Activated T-cell treated with anti-CD3 and anti-CD28 coated beads for 4 hours (primary cell): ENCODE results near the gene PPP1R3G.

Source experiments
- DNase-seq: peaks from one replicate; pipeline ENCODE4 v3.0.0-alpha.2; 2020

PPP1R3G gene

GRCh38 chr6:5073992-5074391, 11.1 kb upstream of the PPP1R3G start:
- no peak for DNase-seq

GRCh38 chr6:5076931-5077330, 8.2 kb upstream of the PPP1R3G start:
- no peak for DNase-seq

GRCh38 chr6:5078121-5078669, 6.9 kb upstream of the PPP1R3G start:
- DNase-seq: no peak

DNA sequence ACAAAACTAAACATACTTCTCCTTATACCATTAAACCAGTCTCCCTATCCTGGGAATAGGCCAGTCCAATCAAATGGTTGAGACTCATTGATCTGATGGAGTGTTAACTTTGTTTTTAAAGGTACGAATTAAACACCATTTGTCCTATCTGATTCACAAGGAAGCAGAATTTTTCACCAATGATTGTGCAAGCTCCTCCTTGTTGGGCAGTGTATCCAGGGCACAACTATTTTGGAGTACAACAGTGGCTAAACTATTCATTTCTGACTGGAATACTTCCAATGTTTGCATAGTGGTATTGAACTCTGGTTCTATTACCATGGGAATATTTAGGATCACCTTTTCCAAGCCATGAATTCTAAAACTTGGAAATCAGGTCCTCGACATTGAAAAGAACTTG, 5.4 kb upstream of the PPP1R3G start:
- no peak for DNase-seq

DNA sequence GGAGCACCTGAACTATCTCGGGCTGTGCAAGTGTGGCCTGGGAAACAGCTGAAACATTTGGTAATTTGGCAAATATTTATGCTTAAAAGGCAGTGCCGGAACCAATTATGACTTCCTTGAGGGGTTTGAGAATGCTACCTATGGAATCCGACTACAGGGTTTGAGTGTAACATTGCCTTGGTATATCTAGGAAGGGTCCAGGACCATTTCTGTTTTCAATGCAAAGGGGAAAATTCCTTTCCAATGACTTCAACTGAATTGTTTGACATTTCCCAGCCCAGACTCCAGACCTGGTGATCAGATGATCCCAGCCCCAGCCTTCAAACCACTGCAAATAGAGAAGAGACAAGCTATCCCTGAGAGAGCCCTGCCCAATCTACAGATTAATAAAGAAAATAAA, 4.6 kb upstream of the PPP1R3G start:
- no peak for DNase-seq

DNA sequence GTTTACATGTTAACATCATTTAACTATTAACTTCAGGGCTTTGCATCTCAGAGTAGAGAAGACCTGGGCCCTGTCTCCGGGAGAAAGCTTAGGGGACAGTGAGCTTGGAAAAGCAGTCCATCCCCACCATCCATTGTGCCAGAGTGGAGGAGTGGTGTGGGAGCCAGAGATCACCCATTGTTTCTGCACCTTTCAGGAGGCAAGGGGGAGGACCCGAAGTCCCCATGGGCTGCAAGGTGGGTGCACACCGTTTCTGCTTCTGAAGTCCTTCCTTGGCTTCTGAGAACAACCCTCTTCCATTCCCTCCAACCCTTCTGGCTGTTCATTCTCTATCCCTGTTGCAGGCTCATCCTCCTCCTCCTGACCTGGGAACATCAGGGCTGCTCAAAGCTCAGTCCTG, 4.0 kb upstream of the PPP1R3G start:
- no peak for DNase-seq

GRCh38 chr6:5081955-5082354, 3.2 kb upstream of the PPP1R3G start:
- DNase-seq: no peak

DNA sequence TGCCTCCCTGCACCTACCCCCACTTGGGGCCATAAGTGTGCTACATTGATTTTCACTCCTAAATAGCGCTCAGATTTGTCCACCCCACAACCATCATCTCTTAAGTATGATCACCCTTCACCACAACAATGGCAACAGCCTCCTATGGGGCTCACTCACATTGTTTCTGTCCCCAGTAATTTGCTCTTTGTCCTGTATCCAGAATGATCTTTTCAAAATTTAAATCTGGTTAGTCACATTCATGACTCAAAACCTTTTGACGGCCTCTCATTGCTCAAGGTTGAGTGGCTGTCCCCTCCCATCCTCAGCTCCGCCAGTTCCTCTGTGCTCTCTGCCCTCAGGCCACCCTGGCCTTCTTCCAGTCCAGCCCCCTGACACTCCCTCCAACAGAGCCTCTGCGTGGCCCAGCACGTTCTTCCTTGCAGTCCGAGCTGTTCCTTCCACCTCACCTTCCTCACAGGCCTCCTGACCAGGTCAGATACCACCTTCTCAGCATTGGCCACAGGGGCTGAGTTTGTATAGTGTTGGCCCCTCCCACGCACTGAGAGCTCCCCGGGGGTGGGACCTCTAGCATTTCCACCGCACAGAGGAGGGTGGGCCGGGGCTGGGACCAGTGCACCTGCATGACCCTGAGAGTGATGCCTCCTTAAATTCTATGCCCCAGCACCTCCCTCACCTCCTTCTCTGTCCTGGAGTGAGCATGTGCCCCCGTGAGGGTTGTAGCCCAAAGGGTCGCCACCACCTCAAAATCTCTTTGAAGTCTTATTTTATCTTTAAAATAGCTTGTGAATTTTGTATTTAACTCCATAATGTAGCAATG, 2.4 kb upstream of the PPP1R3G start:
- DNase-seq: no peak

- DNase-seq: no peak
Measured at GRCh38 chr6:5083307-5083583, 1.9 kb upstream of the PPP1R3G start.

- no peak for DNase-seq
Measured at GRCh38 chr6:5083813-5084359, 1.3 kb upstream of the PPP1R3G start.

DNA sequence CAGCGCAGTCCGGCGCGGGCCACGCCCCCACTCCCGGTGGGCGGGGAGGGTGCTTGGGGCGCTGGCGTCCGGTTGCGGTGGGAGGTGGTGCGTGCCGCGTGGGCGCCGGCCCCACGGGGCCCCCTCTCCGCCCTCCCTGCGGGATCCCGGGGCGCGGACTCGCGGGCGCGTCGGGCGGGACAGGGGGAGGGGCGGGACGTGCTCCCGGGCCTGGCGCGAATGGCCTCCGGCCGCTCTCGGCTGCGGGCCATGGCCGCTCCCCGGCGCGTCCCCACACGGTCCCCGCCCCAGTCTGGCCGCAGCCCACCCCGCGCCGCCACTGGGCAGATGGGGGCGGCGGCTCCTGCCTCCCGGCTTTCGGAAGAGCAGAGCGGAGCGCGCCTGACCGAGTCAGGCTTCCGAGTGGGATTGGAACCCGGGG, 771 bp upstream of the PPP1R3G start:
- no peak for DNase-seq

GRCh38 chr6:5085648-5086293, 630 bp downstream of the PPP1R3G start:
- DNase-seq: no peak

- no peak for DNase-seq
Measured at GRCh38 chr6:5086294-5086890, 1.3 kb downstream of the PPP1R3G start.

DNA sequence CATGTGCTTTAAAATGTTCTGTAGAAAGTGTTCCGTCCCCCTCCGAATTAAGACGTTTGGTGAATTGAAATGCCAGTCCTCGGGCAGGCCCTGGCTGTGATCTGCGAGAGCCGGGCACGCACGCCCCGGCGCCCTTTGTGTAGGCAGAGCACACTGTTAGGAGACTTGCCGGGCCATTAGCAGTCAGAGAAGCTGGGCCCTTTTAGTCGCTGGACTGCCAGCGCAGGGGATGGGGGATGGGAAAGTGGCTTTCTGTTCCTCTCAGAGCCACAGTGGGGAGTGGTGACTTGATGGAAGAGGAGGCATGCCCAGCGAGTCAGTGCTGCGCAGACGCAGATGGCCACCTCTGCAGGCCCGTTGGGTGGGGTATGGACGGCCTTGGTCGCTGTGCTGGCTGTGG, 2.2 kb downstream of the PPP1R3G start:
- no peak for DNase-seq

GRCh38 chr6:5088780-5089179, 3.6 kb downstream of the PPP1R3G start:
- no peak for DNase-seq

DNA sequence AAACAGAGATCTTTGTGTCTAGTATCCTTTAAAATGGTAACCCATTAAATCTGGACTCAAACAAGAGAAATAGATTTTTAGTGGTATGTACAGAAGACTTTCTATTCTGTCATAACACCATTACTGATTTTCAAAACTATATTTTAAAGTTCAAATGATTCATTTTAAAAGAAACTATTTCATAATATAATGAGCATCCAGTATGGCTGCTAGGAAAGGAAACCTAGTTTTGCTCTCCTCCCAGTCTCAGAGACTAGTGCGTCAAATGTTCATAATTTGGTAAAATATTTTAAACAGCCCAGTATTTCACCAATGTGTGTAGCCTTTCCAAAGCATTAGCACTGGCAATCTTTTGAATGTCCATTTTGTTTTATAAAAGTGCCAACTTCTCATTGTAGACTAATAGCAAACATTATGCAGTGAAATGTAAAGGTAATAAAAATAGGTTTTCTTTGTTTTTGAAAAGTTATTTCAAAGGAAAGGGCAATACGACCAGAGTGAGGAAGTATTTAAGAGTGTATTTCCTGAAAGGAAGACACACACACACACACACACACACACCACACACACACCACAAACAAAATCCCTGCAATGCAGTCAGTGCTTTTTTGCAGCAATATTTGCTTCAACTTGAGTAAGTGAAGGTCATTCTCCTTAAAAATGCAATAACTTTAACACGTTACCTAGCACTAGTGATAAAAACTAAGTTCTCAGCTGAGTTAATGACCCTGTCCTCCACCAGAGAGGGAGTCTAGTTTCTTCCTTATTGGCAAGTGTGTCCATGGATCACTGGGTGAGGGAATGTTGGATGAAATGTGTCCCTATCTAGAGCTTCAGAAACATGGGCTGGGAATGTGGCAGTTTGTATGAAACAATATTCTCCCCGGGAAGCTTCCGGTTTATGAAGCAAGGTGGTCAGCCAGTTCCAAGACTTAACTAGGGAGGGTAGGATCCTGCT, 4.6 kb downstream of the PPP1R3G start:
- no peak for DNase-seq

DNA sequence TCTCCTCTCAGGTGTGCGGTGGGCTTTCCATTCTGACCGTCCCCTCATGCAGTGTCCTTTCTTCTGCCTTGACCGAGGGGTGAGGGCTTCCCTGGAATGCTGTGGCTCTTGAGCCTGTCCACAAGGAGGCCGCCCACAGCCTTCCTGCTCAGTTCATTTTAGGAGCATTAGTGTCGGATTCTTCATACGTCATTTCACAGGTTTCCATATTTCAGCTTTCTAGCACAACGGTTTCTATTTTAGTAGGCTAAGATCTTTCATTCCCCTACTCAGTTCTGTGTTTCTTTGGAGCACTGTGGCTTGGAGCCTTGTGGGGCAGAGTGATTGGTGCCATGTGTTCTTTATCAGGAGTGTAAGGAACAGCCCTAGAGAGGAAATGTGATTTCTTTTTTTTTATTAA, 5.5 kb downstream of the PPP1R3G start:
- no peak for DNase-seq

GRCh38 chr6:5091210-5092069, 6.3 kb downstream of the PPP1R3G start:
- no peak for DNase-seq

DNA sequence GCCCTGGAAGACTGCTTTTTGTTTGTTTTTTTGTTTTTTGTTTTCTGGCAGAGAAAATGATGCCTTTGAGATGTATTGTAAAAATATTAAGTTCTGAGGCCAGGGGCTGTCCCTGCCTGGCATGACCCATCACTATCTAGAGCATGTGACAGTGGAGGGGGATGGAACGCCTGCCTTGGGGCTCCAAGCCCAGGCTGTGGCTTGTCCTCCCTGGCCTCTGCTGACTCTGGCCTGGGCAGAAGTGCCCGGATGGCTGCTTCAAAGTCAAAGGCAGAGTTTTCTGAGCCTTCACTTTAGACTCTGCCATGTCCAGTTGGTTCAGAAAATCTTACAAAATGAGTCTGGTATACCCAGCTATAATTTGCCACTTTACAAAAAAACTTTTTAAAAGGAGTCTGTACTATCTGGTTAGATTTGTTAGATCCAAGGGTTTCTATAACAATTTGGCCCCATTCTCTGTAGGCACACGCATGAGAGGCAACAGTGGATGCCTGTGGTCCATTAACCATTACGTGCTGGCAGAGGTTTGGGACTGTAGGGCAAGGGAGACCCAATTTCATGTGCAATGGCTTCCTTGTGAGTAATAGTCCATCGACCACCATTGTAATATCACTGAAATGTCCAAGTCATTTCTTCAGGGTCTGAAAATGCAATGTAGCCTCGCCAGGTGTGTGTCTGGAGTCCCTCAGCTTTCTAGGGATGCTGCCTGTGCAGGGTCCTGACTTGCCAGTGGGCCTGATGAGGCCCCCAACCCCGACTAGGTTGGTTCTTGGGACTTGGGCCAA, 8.3 kb downstream of the PPP1R3G start:
- no peak for DNase-seq

- no peak for DNase-seq
Measured at GRCh38 chr6:5094327-5094726, 9.2 kb downstream of the PPP1R3G start.

DNA sequence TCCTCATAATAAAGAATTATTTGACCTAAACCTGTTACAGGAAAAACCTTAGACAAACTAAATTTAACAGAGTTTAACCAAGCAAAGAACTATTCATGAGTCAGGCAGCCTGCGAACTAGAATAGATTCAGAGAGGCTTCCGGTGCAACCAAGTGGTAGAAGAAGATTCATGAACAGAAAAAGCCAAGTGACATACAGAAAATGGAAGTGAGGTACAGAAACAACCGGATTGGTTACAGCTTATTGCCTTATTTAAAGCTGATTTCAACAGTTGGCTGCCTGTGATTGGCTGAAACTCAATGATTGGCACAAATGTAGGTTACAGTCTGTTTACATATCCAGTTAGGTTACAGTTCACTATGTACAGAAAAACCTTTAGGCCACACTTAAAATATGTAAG, 10.1 kb downstream of the PPP1R3G start:
- no peak for DNase-seq
